Neural progenitor cell (in vitro differentiated cells): ENCODE measurements around the gene LINC00237. TPM values are rescaled to one million over a fixed set of nuclear protein-coding genes. Genes with fewer than 3 reads are reported as not detected.

ENCODE experiments used
- DNase-seq: peaks from one replicate; pipeline ENCODE4 v3.0.0-alpha.2; 2016; ENCODE audit warnings: low spot score
- H2AFZ ChIP-seq: fragments of 200-600 bp; sonication (generic); replicated peaks from 2 replicates; pipeline ENCODE4 v1.6.1; 2016; ENCODE audit warnings: antibody characterized with exemption
- H3F3A ChIP-seq: fragments of 200-600 bp; sonication (generic); 2 replicates; pipeline ENCODE4 v1.6.1; 2016; ENCODE audit warnings: antibody characterized with exemption, low read depth
- H3K27ac ChIP-seq: fragments of 200-600 bp; sonication (generic); 2 replicates; pipeline ENCODE4 v1.5.1; 2016; ENCODE audit warnings: mild to moderate bottlenecking
- H3K27me3 ChIP-seq: fragments of 200-600 bp; sonication (generic); 2 replicates; pipeline ENCODE4 v1.6.1; 2016; ENCODE audit warnings: mild to moderate bottlenecking, moderate library complexity
- H3K36me3 ChIP-seq: fragments of 200-600 bp; sonication (generic); 2 replicates; pipeline ENCODE4 v1.5.1; 2016
- H3K4me1 ChIP-seq: fragments of 200-600 bp; sonication (generic); 2 replicates; pipeline ENCODE4 v1.6.1; 2016; ENCODE audit warnings: mixed run types
- H3K4me2 ChIP-seq: fragments of 200-600 bp; sonication (generic); 2 replicates; pipeline ENCODE4 v1.6.1; 2016
- H3K4me3 ChIP-seq: fragments of 200-600 bp; sonication (generic); 2 replicates; pipeline ENCODE4 v1.5.1; 2016
- H3K79me2 ChIP-seq: fragments of 200-600 bp; sonication (generic); 2 replicates; pipeline ENCODE4 v1.6.1; 2016; ENCODE audit warnings: low read depth
- H3K9ac ChIP-seq: fragments of 200-600 bp; sonication (generic); 2 replicates; pipeline ENCODE4 v1.6.1; 2016
- H3K9me3 ChIP-seq: fragments of 200-600 bp; sonication (generic); 2 replicates; pipeline ENCODE4 v1.5.1; 2016; ENCODE audit warnings: low read depth
- H4K20me1 ChIP-seq: fragments of 200-600 bp; sonication (generic); 2 replicates; pipeline ENCODE4 v1.6.1; 2016; ENCODE audit warnings: low read depth
- H3K27ac Mint-ChIP-seq: 3 replicates; pipeline ENCODE4 v1.8.0; 2021; ENCODE audit warnings: mixed read lengths
- H3K27me3 Mint-ChIP-seq: 2 replicates; pipeline ENCODE4 v1.8.0; 2022; ENCODE audit warnings: low read depth, mild to moderate bottlenecking, inconsistent platforms, moderate library complexity, mixed read lengths; ENCODE audit not compliant: insufficient read depth
- H3K36me3 Mint-ChIP-seq: 3 replicates; pipeline ENCODE4 v1.8.0; 2021; ENCODE audit warnings: mixed read lengths
- H3K4me1 Mint-ChIP-seq: 3 replicates; pipeline ENCODE4 v1.8.0; 2021; ENCODE audit warnings: mixed read lengths
- H3K4me3 Mint-ChIP-seq: 3 replicates; pipeline ENCODE4 v1.8.0; 2021; ENCODE audit warnings: mild to moderate bottlenecking, moderate library complexity, mixed read lengths
- H3K9me3 Mint-ChIP-seq: 3 replicates; pipeline ENCODE4 v1.8.0; 2020; ENCODE audit warnings: mixed read lengths
- CTCF ChIP-seq: fragments of 200-600 bp; sonication (generic); IDR thresholded peaks from 2 replicates; pipeline ENCODE4 v1.5.1; 2017; ENCODE audit warnings: antibody characterized with exemption, mild to moderate bottlenecking
- EZH2 ChIP-seq: fragments of 200-600 bp; sonication (generic); IDR thresholded peaks from 2 replicates; pipeline ENCODE4 v1.6.1; 2017; ENCODE audit warnings: antibody characterized with exemption, mild to moderate bottlenecking, moderate library complexity
- EZH2phosphoT487 ChIP-seq: fragments of 200-600 bp; sonication (generic); IDR thresholded peaks from 2 replicates; pipeline ENCODE4 v1.6.1; 2017; ENCODE audit warnings: antibody characterized with exemption
- total RNA-seq: library from RNA; depleted of rRNA; stranded (reverse); fragments of >200 nt; gene quantifications from 2 replicates; pipeline ENCODE4 v1.2.3, GENCODE V29; 2015; ENCODE audit warnings: low replicate concordance

Gene LINC00237
- total RNA-seq, 1 donor from 2014 or later: not detected

DNA sequence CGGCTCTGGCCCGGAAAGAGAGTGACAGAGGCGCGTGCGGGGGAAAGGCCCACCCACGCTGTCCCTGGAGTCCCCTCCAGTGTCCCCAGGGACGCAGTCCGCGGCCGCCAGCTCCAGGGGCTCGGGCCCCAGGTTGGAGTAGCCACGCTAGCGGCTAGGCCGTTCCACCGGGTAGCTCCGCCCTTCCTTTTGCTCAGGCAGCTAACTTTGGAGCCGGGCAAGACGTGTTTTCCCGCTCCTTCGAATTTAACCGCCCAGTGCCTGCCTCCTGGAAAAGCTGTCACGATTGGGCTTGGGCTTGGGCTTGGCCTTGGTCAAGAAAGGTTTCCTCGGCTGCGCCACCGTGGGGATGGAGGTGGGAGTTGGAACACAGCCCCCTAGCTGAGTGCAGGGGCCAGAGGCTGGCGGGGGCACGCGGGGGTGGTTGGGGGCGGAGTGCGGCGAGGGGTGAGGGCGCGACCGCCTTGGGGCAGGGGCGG, 4.7 kb downstream of the LINC00237 start:
- peaks cover 53% of the 10 kb centered on the region for H3K4me1 ChIP-seq
- peaks cover 62% of the 10 kb centered on the region for H3F3A ChIP-seq
- no peaks in the 10 kb centered on the region for H3K9me3 ChIP-seq
- H3K4me3 ChIP-seq: peak overlapping the region; percentile 43
- no peaks in the 10 kb centered on the region for H3K36me3 ChIP-seq
- no peak overlapping the region for H3K27ac ChIP-seq
- peak overlapping the region; percentile 85 for H3K4me2 ChIP-seq
- H4K20me1 ChIP-seq: peaks cover 85% of the 10 kb centered on the region
- peaks cover 20% of the 10 kb centered on the region for H3K4me1 Mint-ChIP-seq
- TF ChIP-seq CTCF (peak; percentile 3), EZH2phosphoT487 (no peak), EZH2 (peak; percentile 1)
- H3K4me3 Mint-ChIP-seq: peak overlapping the region; percentile 57
- no peak overlapping the region for H3K27ac Mint-ChIP-seq
- no peak overlapping the region for H2AFZ ChIP-seq
- H3K36me3 Mint-ChIP-seq: no peaks in the 10 kb centered on the region
- H3K9ac ChIP-seq: no peak overlapping the region
- peak; percentile 75 for DNase-seq
- H3K27me3 Mint-ChIP-seq: peaks cover 81% of the 10 kb centered on the region
- no peaks in the 10 kb centered on the region for H3K79me2 ChIP-seq
- peaks cover 4% of the 10 kb centered on the region for H3K9me3 Mint-ChIP-seq
- H3K27me3 ChIP-seq: peaks cover 100% of the 10 kb centered on the region

GRCh38 chr20:21100578-21101452, 5.3 kb downstream of the LINC00237 start:
- DNase-seq: peak; percentile 91
- Histone ChIP-seq H3K27ac (no peak overlapping the region), H3K4me1 (peaks cover 46% of the 10 kb centered on the region), H2AFZ (no peak overlapping the region), H3K36me3 (no peaks in the 10 kb centered on the region), H3K9me3 (no peaks in the 10 kb centered on the region), H3K27me3 (peaks cover 99% of the 10 kb centered on the region), H4K20me1 (peaks cover 79% of the 10 kb centered on the region), H3K4me2 (peak overlapping the region; percentile 85), H3K79me2 (no peaks in the 10 kb centered on the region), H3F3A (peaks cover 62% of the 10 kb centered on the region), H3K9ac (no peak overlapping the region), H3K4me3 (peak overlapping the region; percentile 43)
- no peaks in the 10 kb centered on the region for H3K36me3 Mint-ChIP-seq
- TF ChIP-seq EZH2phosphoT487 (peak; percentile 80), CTCF (peak; percentile 3), EZH2 (peak; percentile 68)
- H3K4me3 Mint-ChIP-seq: peak overlapping the region; percentile 81
- H3K27me3 Mint-ChIP-seq: peaks cover 81% of the 10 kb centered on the region
- peaks cover 18% of the 10 kb centered on the region for H3K4me1 Mint-ChIP-seq
- no peak overlapping the region for H3K27ac Mint-ChIP-seq
- peaks cover 4% of the 10 kb centered on the region for H3K9me3 Mint-ChIP-seq

GRCh38 chr20:21099751-21100577, 6.2 kb downstream of the LINC00237 start:
- Histone ChIP-seq H3K27me3 (peaks cover 99% of the 10 kb centered on the region), H3K27ac (no peak overlapping the region), H3K9ac (no peak overlapping the region), H3F3A (peaks cover 62% of the 10 kb centered on the region), H2AFZ (no peak overlapping the region), H3K36me3 (no peaks in the 10 kb centered on the region), H3K9me3 (no peaks in the 10 kb centered on the region), H3K79me2 (no peaks in the 10 kb centered on the region), H3K4me1 (peaks cover 39% of the 10 kb centered on the region), H3K4me2 (peak overlapping the region; percentile 85), H3K4me3 (peak overlapping the region; percentile 43), H4K20me1 (peaks cover 76% of the 10 kb centered on the region)
- Mint-ChIP-seq H3K4me3 (peak overlapping the region; percentile 81), H3K36me3 (no peaks in the 10 kb centered on the region), H3K4me1 (peaks cover 18% of the 10 kb centered on the region), H3K27me3 (peaks cover 79% of the 10 kb centered on the region), H3K9me3 (peaks cover 4% of the 10 kb centered on the region), H3K27ac (no peak overlapping the region)
- DNase-seq: peak; percentile 69
- TF ChIP-seq CTCF (no peak), EZH2phosphoT487 (peak; percentile 57), EZH2 (peak; percentile 73)
